WTC11 (cell line): ENCODE data around the gene PPP1R1A. TPM values are rescaled to one million over a fixed set of nuclear protein-coding genes. Genes with fewer than 3 reads are reported as not detected.

Experiments
- ATAC-seq: fragments of 200-7000 bp; cut with Tn5 transposase; 2 replicates; pipeline ENCODE4 v1.10.0; 2021; ENCODE audit warnings: mild to moderate bottlenecking, moderate library complexity
- CTCF ChIA-PET: fragments of 300-600 bp; sonication (Branson Sonifier 250); formaldehyde crosslinking; loops from one replicate; lab custom pipeline; 2021; ENCODE audit warnings: antibody characterized with exemption; lab: Charles Lee
- POLR2A ChIA-PET: fragments of 350-600 bp; sonication (Branson Sonifier 250); formaldehyde crosslinking; loops from one replicate; lab custom pipeline; 2021; ENCODE audit warnings: antibody characterized with exemption; lab: Charles Lee
- DNase-seq: peaks from one replicate; pipeline ENCODE4 v3.0.0; 2021; ENCODE audit warnings: low spot score
- H3K27ac Mint-ChIP-seq: 2 replicates; pipeline ENCODE4 v1.8.0; 2021; ENCODE audit warnings: mixed read lengths
- H3K27me3 Mint-ChIP-seq: 2 replicates; pipeline ENCODE4 v1.8.0; 2021; ENCODE audit warnings: low read depth, mild to moderate bottlenecking, moderate library complexity, mixed read lengths
- H3K36me3 Mint-ChIP-seq: 2 replicates; pipeline ENCODE4 v1.8.0; 2021; ENCODE audit warnings: mixed read lengths
- H3K4me1 Mint-ChIP-seq: 2 replicates; pipeline ENCODE4 v1.8.0; 2022; ENCODE audit warnings: mixed read lengths
- H3K4me3 Mint-ChIP-seq: 2 replicates; pipeline ENCODE4 v1.8.0; 2021; ENCODE audit warnings: mild to moderate bottlenecking, moderate library complexity, mixed read lengths
- H3K9me3 Mint-ChIP-seq: 2 replicates; pipeline ENCODE4 v1.8.0; 2021; ENCODE audit warnings: mixed read lengths
- CTCF ChIP-seq: fragments of 200-600 bp; IDR thresholded peaks from 2 replicates; pipeline ENCODE4 v1.8.0; 2022; ENCODE audit warnings: antibody characterized with exemption
- ERG ChIP-seq: fragments of 250-450 bp; sonication (Bioruptor Pico); IDR thresholded peaks from 2 replicates; pipeline ENCODE4 v1.8.0; 2021; ENCODE audit warnings: mild to moderate bottlenecking
- FOXJ3 ChIP-seq: sonication (generic); formaldehyde crosslinking; IDR thresholded peaks from 2 replicates; pipeline ENCODE4 v1.9.0; 2021; ENCODE audit warnings: missing genetic modification reagents, mild to moderate bottlenecking, borderline replicate concordance
- FOXK1 ChIP-seq: sonication (generic); formaldehyde crosslinking; IDR thresholded peaks from 2 replicates; pipeline ENCODE4 v1.8.0; 2022; ENCODE audit warnings: mild to moderate bottlenecking, moderate library complexity, missing genetic modification reagents
- GABPB1 ChIP-seq: sonication (generic); formaldehyde crosslinking; IDR thresholded peaks from 2 replicates; pipeline ENCODE4 v1.8.1; 2023; ENCODE audit warnings: mild to moderate bottlenecking, missing genetic modification reagents
- NFATC4 ChIP-seq: fragments of 250-450 bp; sonication (Bioruptor Pico); IDR thresholded peaks from 2 replicates; pipeline ENCODE4 v1.9.0; 2021; ENCODE audit warnings: mild to moderate bottlenecking
- RORB ChIP-seq: fragments of 250-450 bp; sonication (Bioruptor Pico); IDR thresholded peaks from 2 replicates; pipeline ENCODE4 v1.9.0; 2021; ENCODE audit warnings: mild to moderate bottlenecking
- SOX15 ChIP-seq: fragments of 250-450 bp; sonication (Bioruptor Pico); IDR thresholded peaks from 2 replicates; pipeline ENCODE4 v1.9.0; 2021; ENCODE audit warnings: mild to moderate bottlenecking
- TEAD1 ChIP-seq: sonication (generic); formaldehyde crosslinking; IDR thresholded peaks from 2 replicates; pipeline ENCODE4 v1.8.0; 2022; ENCODE audit warnings: mild to moderate bottlenecking, missing genetic modification reagents
- TP53 ChIP-seq: sonication (generic); formaldehyde crosslinking; IDR thresholded peaks from 2 replicates; pipeline ENCODE4 v1.8.1; 2023; ENCODE audit warnings: mild to moderate bottlenecking, missing genetic modification reagents
- USF1 ChIP-seq: sonication (generic); formaldehyde crosslinking; IDR thresholded peaks from 2 replicates; pipeline ENCODE4 v1.8.0; 2022; ENCODE audit warnings: mild to moderate bottlenecking, missing genetic modification reagents
- ZBTB21 ChIP-seq: sonication (generic); formaldehyde crosslinking; IDR thresholded peaks from 2 replicates; pipeline ENCODE4 v1.8.1; 2023; ENCODE audit warnings: mild to moderate bottlenecking, missing genetic modification reagents, borderline replicate concordance
- total RNA-seq: library from RNA; stranded (reverse); gene quantifications from 3 replicates; pipeline ENCODE4 v1.2.3, GENCODE V29; 2021
- TF ChIP-seq, protein P1 (sequence below): sonication (generic); formaldehyde crosslinking; IDR thresholded peaks from 2 replicates; pipeline ENCODE4 v1.8.1; 2023; ENCODE audit warnings: mild to moderate bottlenecking, missing genetic modification reagents, borderline replicate concordance

PPP1R1A gene
- total RNA-seq, 1 experiment from 2014 or later, result 13.1 TPM

- H3K4me1 Mint-ChIP-seq, result peaks cover 3% of the 10 kb centered on the region; the same call in 1 of the 2 replicates
- H3K36me3 Mint-ChIP-seq, result peaks cover 22% of the 10 kb centered on the region
- H3K4me3 Mint-ChIP-seq, result no peak overlapping the region
- peaks cover 33% of the 10 kb centered on the region for H3K27me3 Mint-ChIP-seq
- no peak for TF ChIP-seq ERG (CRISPR knock-in tag)
- TF ChIP-seq, all 79 proteins: peak for 0
- POLR2A ChIA-PET, result no interaction called here
- Mint-ChIP-seq H3K27ac (no peak overlapping the region), H3K9me3 (peaks cover 34% of the 10 kb centered on the region)
- CTCF ChIA-PET, result interaction anchor here (0.6 kb wide), 1 partner anchor 31 kb away, joined by 3 read pairs; no protein-coding TSS in a partner anchor
- ATAC-seq (no peak), DNase-seq (no peak)
These were observed 39.9 kb upstream of the PPP1R1A start for GRCh38 chr12:54628186-54628846.

- peaks cover 22% of the 10 kb centered on the region for H3K36me3 Mint-ChIP-seq
- TF ChIP-seq ZBTB21 (CRISPR knock-in tag) (no peak), FOXJ3 (CRISPR knock-in tag) (no peak), ERG (CRISPR knock-in tag) (no peak), USF1 (CRISPR knock-in tag) (no peak)
- TF ChIP-seq, all 79 proteins: peak for 0
- POLR2A ChIA-PET, result no interaction called here
- no peak for DNase-seq
- H3K4me1 Mint-ChIP-seq, result peaks cover 3% of the 10 kb centered on the region; the same call in 1 of the 2 replicates
- peaks cover 34% of the 10 kb centered on the region for H3K9me3 Mint-ChIP-seq
- no peak for ATAC-seq
- CTCF ChIA-PET, result no interaction called here
- no peak overlapping the region for H3K4me3 Mint-ChIP-seq
- no peak overlapping the region for H3K27ac Mint-ChIP-seq
- H3K27me3 Mint-ChIP-seq, result peaks cover 39% of the 10 kb centered on the region
These were observed 38.8 kb upstream of the PPP1R1A start for GRCh38 chr12:54627304-54627703.

- Mint-ChIP-seq H3K36me3 (peaks cover 22% of the 10 kb centered on the region), H3K4me1 (no peaks in the 10 kb centered on the region), H3K4me3 (no peak overlapping the region), H3K9me3 (peaks cover 34% of the 10 kb centered on the region), H3K27me3 (peaks cover 49% of the 10 kb centered on the region), H3K27ac (no peak overlapping the region)
- CTCF ChIA-PET, result no interaction called here
- ATAC-seq (no peak), DNase-seq (no peak)
- POLR2A ChIA-PET, result no interaction called here
- TF ChIP-seq GABPB1 (CRISPR knock-in tag) (no peak), NFATC4 (CRISPR knock-in tag) (no peak), TEAD1 (no peak), FOXK1 (CRISPR knock-in tag) (no peak), SOX15 (no peak), TP53 (CRISPR knock-in tag) (no peak), RORB (CRISPR knock-in tag) (no peak), CTCF (no peak)
- TF ChIP-seq, protein P1, sequence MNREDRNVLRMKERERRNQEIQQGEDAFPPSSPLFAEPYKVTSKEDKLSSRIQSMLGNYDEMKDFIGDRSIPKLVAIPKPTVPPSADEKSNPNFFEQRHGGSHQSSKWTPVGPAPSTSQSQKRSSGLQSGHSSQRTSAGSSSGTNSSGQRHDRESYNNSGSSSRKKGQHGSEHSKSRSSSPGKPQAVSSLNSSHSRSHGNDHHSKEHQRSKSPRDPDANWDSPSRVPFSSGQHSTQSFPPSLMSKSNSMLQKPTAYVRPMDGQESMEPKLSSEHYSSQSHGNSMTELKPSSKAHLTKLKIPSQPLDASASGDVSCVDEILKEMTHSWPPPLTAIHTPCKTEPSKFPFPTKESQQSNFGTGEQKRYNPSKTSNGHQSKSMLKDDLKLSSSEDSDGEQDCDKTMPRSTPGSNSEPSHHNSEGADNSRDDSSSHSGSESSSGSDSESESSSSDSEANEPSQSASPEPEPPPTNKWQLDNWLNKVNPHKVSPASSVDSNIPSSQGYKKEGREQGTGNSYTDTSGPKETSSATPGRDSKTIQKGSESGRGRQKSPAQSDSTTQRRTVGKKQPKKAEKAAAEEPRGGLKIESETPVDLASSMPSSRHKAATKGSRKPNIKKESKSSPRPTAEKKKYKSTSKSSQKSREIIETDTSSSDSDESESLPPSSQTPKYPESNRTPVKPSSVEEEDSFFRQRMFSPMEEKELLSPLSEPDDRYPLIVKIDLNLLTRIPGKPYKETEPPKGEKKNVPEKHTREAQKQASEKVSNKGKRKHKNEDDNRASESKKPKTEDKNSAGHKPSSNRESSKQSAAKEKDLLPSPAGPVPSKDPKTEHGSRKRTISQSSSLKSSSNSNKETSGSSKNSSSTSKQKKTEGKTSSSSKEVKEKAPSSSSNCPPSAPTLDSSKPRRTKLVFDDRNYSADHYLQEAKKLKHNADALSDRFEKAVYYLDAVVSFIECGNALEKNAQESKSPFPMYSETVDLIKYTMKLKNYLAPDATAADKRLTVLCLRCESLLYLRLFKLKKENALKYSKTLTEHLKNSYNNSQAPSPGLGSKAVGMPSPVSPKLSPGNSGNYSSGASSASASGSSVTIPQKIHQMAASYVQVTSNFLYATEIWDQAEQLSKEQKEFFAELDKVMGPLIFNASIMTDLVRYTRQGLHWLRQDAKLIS (CRISPR knock-in tag), result no peak
These were observed 37.1 kb upstream of the PPP1R1A start for GRCh38 chr12:54625598-54625997.
